Testis (tissue), 2 donors: ENCODE data around the gene GPR82.

Source experiments
- POLR2A ChIP-seq: fragments of 450-650 bp; IDR thresholded peaks from one replicate; pipeline ENCODE4 v1.6.1; 2017; ENCODE audit warnings: antibody characterized with exemption, mild to moderate bottlenecking, moderate library complexity
- TF ChIP-seq, protein P1 (sequence below), 3 experiments: fragments of 450-650 bp in 2 of 3; fragments of 200-600 bp in 1 of 3; sonication (generic) in 1 of 3; IDR thresholded peaks; one replicate each; pipeline ENCODE4 v1.5.1; 2016 to 2019; ENCODE audit warnings: antibody characterized with exemption in 3 of 3, mild to moderate bottlenecking in 2 of 3, moderate library complexity in 1 of 3

DNA sequence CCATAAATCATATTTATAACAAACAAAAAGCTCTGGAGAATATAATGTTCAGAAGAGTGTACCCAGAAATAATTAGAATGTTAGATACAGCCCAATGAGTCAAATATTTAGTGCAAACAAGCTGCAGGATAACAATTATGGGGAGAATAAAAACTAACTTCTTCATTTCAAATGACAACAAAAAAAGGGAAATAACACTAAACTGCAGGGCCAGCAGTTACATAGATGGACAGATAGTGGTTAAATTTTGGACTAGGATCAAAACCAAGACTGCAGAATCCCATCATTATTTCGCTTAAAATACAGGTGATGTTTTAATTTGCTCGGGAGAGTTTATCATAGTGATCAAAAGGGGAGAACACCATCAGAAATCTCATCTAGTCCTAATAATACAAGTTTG is 35.8 kb upstream of the GPR82 start:
- TF ChIP-seq, protein P1, sequence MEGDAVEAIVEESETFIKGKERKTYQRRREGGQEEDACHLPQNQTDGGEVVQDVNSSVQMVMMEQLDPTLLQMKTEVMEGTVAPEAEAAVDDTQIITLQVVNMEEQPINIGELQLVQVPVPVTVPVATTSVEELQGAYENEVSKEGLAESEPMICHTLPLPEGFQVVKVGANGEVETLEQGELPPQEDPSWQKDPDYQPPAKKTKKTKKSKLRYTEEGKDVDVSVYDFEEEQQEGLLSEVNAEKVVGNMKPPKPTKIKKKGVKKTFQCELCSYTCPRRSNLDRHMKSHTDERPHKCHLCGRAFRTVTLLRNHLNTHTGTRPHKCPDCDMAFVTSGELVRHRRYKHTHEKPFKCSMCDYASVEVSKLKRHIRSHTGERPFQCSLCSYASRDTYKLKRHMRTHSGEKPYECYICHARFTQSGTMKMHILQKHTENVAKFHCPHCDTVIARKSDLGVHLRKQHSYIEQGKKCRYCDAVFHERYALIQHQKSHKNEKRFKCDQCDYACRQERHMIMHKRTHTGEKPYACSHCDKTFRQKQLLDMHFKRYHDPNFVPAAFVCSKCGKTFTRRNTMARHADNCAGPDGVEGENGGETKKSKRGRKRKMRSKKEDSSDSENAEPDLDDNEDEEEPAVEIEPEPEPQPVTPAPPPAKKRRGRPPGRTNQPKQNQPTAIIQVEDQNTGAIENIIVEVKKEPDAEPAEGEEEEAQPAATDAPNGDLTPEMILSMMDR (IDR thresholded peaks at IDR 0.05): no peak
- no peak for TF ChIP-seq POLR2A
